ENCODE results near the gene HMBS. TPM values are rescaled to one million over a fixed set of nuclear protein-coding genes. Genes with fewer than 3 reads are reported as not detected.
"Not testable (repeated sequence)": the region's sequence is repeated elsewhere in the genome, so short reads cannot be mapped to it uniquely, and the experiment has no call there.

Gene HMBS
- total and polyA plus RNA-seq, 5 donors from 2014 or later: 5.9 to 15.5 (median 13.3) TPM

- DNase-seq: no peak
- Mint-ChIP-seq H3K4me3 (peak overlapping the region in 1 of 4 donors; percentile 24), H3K36me3 (peaks cover 33% of the 10 kb centered on the region), H3K27me3 (no peaks in the 10 kb centered on the region), H3K27ac (peak overlapping the region in 2 of 3 donors; percentile 67 to 76), H3K9me3 (no peaks in the 10 kb centered on the region), H3K4me1 (peaks cover 16 to 44% (median 28%) of the 10 kb centered on the region in 4 donors)
- Histone ChIP-seq H3K36me3 (ENCODE audit: control insufficient read depth, insufficient read depth, low read length) (peaks cover 35% of the 10 kb centered on the region), H3K27ac (ENCODE audit: insufficient read depth, low read length, poor library complexity, severe bottlenecking) (no peak overlapping the region), H3K4me3 (ENCODE audit: low read depth, low read length) (no peak overlapping the region), H3K9me3 (ENCODE audit: control insufficient read depth in 2 of 2, low read length in 2 of 2) (no peaks in the 10 kb centered on the region), H3K27me3 (ENCODE audit: control insufficient read depth, insufficient read depth, low read length) (no peaks in the 10 kb centered on the region), H3K4me1 (ENCODE audit: control insufficient read depth, insufficient read depth, low read length, poor library complexity, severe bottlenecking) (peaks cover 15% of the 10 kb centered on the region)
- ATAC-seq (ENCODE audit: low read depth in 2 of 2): no peak
Measured at GRCh38 chr11:119126675-119127268, 42.1 kb downstream of the HMBS start.

DNA sequence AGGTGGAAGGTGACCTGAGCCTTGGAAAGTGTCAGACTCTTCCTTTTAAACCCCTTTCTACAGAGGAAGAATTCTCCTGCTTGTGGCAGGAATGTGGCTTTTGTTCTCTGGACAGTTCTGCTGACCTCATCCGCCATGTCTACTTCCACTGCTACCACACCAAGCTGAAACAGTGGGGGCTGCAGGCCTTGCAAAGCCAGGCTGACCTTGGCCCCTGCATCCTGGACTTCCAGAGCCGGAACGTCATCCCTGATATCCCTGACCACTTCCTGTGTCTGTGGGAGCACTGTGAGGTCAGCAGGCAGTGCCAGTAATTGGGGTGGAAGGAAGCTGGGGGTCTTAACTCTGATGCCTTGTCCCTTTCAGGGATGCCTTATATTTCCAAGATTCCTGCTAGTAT, 46.0 kb downstream of the HMBS start:
- DNase-seq (no peak), ATAC-seq (ENCODE audit: low read depth in 2 of 2) (no peak)
- H3K27me3 ChIP-seq (ENCODE audit: control insufficient read depth, insufficient read depth, low read length): no peaks in the 10 kb centered on the region
- no peak overlapping the region for H3K4me3 Mint-ChIP-seq
- H3K4me1 ChIP-seq (ENCODE audit: control insufficient read depth, insufficient read depth, low read length, poor library complexity, severe bottlenecking): no peaks in the 10 kb centered on the region
- H3K27me3 Mint-ChIP-seq: no peaks in the 10 kb centered on the region
- no peaks in the 10 kb centered on the region for H3K9me3 Mint-ChIP-seq
- no peak overlapping the region for H3K27ac ChIP-seq (ENCODE audit: insufficient read depth, low read length, poor library complexity, severe bottlenecking)
- H3K36me3 ChIP-seq (ENCODE audit: control insufficient read depth, insufficient read depth, low read length): peaks cover 54% of the 10 kb centered on the region
- no peaks in the 10 kb centered on the region for H3K9me3 ChIP-seq (ENCODE audit: control insufficient read depth in 2 of 2, low read length in 2 of 2)
- H3K36me3 Mint-ChIP-seq: peaks cover 44% of the 10 kb centered on the region
- H3K4me1 Mint-ChIP-seq: peaks cover 7 to 20% (median 10%) of the 10 kb centered on the region in 4 donors
- no peak overlapping the region for H3K27ac Mint-ChIP-seq
- no peak overlapping the region for H3K4me3 ChIP-seq (ENCODE audit: low read depth, low read length)

DNA sequence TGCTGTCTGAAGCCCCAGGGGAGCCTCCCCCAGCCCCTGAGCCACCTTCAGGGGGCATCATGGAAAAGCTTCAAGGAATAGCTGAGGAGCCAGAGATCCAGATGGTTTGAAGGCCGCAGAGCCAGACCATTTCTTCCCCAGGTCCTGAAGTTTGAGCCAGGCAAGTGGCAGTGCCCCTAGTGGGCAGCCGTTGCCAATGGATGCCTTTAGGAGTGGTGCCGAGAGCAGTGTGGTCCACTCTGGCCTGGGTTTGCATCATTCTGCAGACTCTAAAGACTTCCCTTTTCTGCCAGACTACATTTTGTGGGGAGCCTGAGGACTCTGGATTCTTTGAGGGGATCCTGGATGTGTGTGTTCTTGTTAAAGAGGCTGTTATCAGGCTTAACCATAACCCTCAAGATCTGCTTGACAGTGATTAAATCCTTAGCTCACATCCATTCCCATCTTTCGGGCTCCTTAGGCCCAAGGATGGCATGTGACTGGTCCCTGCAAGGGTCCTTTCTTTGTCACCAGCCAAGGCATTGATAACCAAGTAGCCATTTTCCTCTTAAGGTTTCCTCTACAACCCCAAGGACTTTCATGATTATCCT, 49.8 kb downstream of the HMBS start:
- Mint-ChIP-seq H3K36me3 (peaks cover 36% of the 10 kb centered on the region), H3K4me1 (peaks cover 0 to 8% (median 3%) of the 10 kb centered on the region in 4 donors), H3K27me3 (peaks cover 1% of the 10 kb centered on the region), H3K4me3 (no peak overlapping the region), H3K27ac (no peak overlapping the region), H3K9me3 (no peaks in the 10 kb centered on the region)
- H3K36me3 ChIP-seq (ENCODE audit: control insufficient read depth, insufficient read depth, low read length): peaks cover 44% of the 10 kb centered on the region
- ATAC-seq (ENCODE audit: low read depth in 2 of 2) (no peak), DNase-seq (no peak)
- H3K4me3 ChIP-seq (ENCODE audit: low read depth, low read length): no peak overlapping the region
- H3K4me1 ChIP-seq (ENCODE audit: control insufficient read depth, insufficient read depth, low read length, poor library complexity, severe bottlenecking): no peaks in the 10 kb centered on the region
- H3K27me3 ChIP-seq (ENCODE audit: control insufficient read depth, insufficient read depth, low read length): no peaks in the 10 kb centered on the region
- H3K27ac ChIP-seq (ENCODE audit: insufficient read depth, low read length, poor library complexity, severe bottlenecking): no peak overlapping the region
- no peaks in the 10 kb centered on the region for H3K9me3 ChIP-seq (ENCODE audit: control insufficient read depth in 2 of 2, low read length in 2 of 2)

- not testable (repeated sequence) for DNase-seq; H3K27ac Mint-ChIP-seq; ATAC-seq (ENCODE audit: low read depth in 2 of 2); H3K27ac ChIP-seq (ENCODE audit: insufficient read depth, low read length, poor library complexity, severe bottlenecking); H3K36me3 ChIP-seq (ENCODE audit: control insufficient read depth, insufficient read depth, low read length); H3K9me3 Mint-ChIP-seq; H3K9me3 ChIP-seq (ENCODE audit: control insufficient read depth in 2 of 2, low read length in 2 of 2); H3K4me1 Mint-ChIP-seq; H3K4me3 ChIP-seq (ENCODE audit: low read depth, low read length); H3K4me1 ChIP-seq (ENCODE audit: control insufficient read depth, insufficient read depth, low read length, poor library complexity, severe bottlenecking); H3K4me3 Mint-ChIP-seq; H3K27me3 ChIP-seq (ENCODE audit: control insufficient read depth, insufficient read depth, low read length)
- Mint-ChIP-seq H3K27me3 (peaks cover 24% of the 10 kb centered on the region), H3K36me3 (peaks cover 13% of the 10 kb centered on the region)
Measured at GRCh38 chr11:119139276-119139675, 54.6 kb downstream of the HMBS start.

Other genes starting within 250 kb of the HMBS start
- 4.8 TPM for gene CXCR5, start 201.0 kb upstream of the HMBS start, total RNA-seq
- gene CXCR5, start 201.0 kb upstream of the HMBS start, polyA plus RNA-seq: 10 to 100 TPM in 1 of 4 donors, 1 to 10 TPM in 3; 3.3 to 10.7 (median 6.0) TPM
- gene BCL9L, start 159.0 kb upstream of the HMBS start, total RNA-seq: 229 TPM
- 1 to 10 TPM; 2.1 to 4.1 (median 3.1) TPM for gene BCL9L, start 159.0 kb upstream of the HMBS start, polyA plus RNA-seq
- not detected for gene UPK2, start 128.6 kb upstream of the HMBS start, total RNA-seq
- under 1 TPM; 0.19 to 0.42 (median 0.23) TPM for gene UPK2, start 128.6 kb upstream of the HMBS start, polyA plus RNA-seq
- gene FOXR1, start 113.1 kb upstream of the HMBS start, total RNA-seq: not detected
- not detected for gene FOXR1, start 113.1 kb upstream of the HMBS start, polyA plus RNA-seq
- 116 TPM for gene CENATAC, start 86.7 kb upstream of the HMBS start, total RNA-seq
- gene CENATAC, start 86.7 kb upstream of the HMBS start, polyA plus RNA-seq: 10 to 100 TPM in 3 of 4 donors, 1 to 10 TPM in 1; 10.0 to 14.4 (median 11.9) TPM
- 1,801 TPM for gene RPS25, start 66.5 kb upstream of the HMBS start, total RNA-seq
- 1,000 to 10,000 TPM; 3,291 to 5,953 (median 5,138) TPM for gene RPS25, start 66.5 kb upstream of the HMBS start, polyA plus RNA-seq
- gene TRAPPC4, start 66.1 kb upstream of the HMBS start, total RNA-seq: 82.9 TPM
- gene TRAPPC4, start 66.1 kb upstream of the HMBS start, polyA plus RNA-seq: 100 to 1,000 TPM; 135 to 179 (median 151) TPM
- gene SLC37A4, start 54.0 kb upstream of the HMBS start, total RNA-seq: 6.8 TPM
- gene SLC37A4, start 54.0 kb upstream of the HMBS start, polyA plus RNA-seq: 10 to 100 TPM in 3 of 4 donors, 1 to 10 TPM in 1; 6.9 to 14.7 (median 10.8) TPM
- gene HYOU1, start 27.7 kb upstream of the HMBS start, total RNA-seq: 108 TPM
- gene HYOU1, start 27.7 kb upstream of the HMBS start, polyA plus RNA-seq: 10 to 100 TPM; 13.4 to 15.0 (median 14.6) TPM
- 78.8 TPM for gene VPS11, start 17.1 kb upstream of the HMBS start, total RNA-seq
- gene VPS11, start 17.1 kb upstream of the HMBS start, polyA plus RNA-seq: 10 to 100 TPM; 53.2 to 59.2 (median 56.9) TPM
- gene DPAGT1, start 17.0 kb downstream of the HMBS start, total RNA-seq: 22.5 TPM
- 10 to 100 TPM; 28.6 to 35.2 (median 32.6) TPM for gene DPAGT1, start 17.0 kb downstream of the HMBS start, polyA plus RNA-seq
- gene C2CD2L, start 22.5 kb downstream of the HMBS start, total RNA-seq: 21.1 TPM
- gene C2CD2L, start 22.5 kb downstream of the HMBS start, polyA plus RNA-seq: 1 to 10 TPM; 2.1 to 4.6 (median 4.5) TPM
- gene HINFP, start 36.7 kb downstream of the HMBS start, total RNA-seq: 24.4 TPM
- gene HINFP, start 36.7 kb downstream of the HMBS start, polyA plus RNA-seq: 10 to 100 TPM in 3 of 4 donors, 1 to 10 TPM in 1; 10.0 to 18.1 (median 13.3) TPM
- gene ABCG4, start 64.2 kb downstream of the HMBS start, total RNA-seq: not detected
- gene ABCG4, start 64.2 kb downstream of the HMBS start, polyA plus RNA-seq: not detected
- 7.8 TPM for gene NLRX1, start 83.8 kb downstream of the HMBS start, total RNA-seq
- gene NLRX1, start 83.8 kb downstream of the HMBS start, polyA plus RNA-seq: 1 to 10 TPM; 5.0 to 6.7 (median 5.8) TPM
- not detected for gene NHERF4, start 100.6 kb downstream of the HMBS start, total RNA-seq
- gene NHERF4, start 100.6 kb downstream of the HMBS start, polyA plus RNA-seq: not detected
- 35.6 TPM for gene CBL, start 121.5 kb downstream of the HMBS start, total RNA-seq
- gene CBL, start 121.5 kb downstream of the HMBS start, polyA plus RNA-seq: 10 to 100 TPM in 1 of 4 donors, 1 to 10 TPM in 3; 7.9 to 11.7 (median 8.8) TPM
- 10.1 TPM for gene MCAM, start 232.2 kb downstream of the HMBS start, total RNA-seq
- gene MCAM, start 232.2 kb downstream of the HMBS start, polyA plus RNA-seq: 1 to 10 TPM in 3 of 4 donors, under 1 TPM in 1; 0.37 to 1.6 (median 1.5) TPM
- 21.0 TPM for gene RNF26, start 249.6 kb downstream of the HMBS start, total RNA-seq
- gene RNF26, start 249.6 kb downstream of the HMBS start, polyA plus RNA-seq: 10 to 100 TPM; 27.5 to 38.3 (median 37.4) TPM